Suppressor macrophage treated with lipopolysaccharide for 1 hour (primary cell): ENCODE results near the gene GBE1.

ENCODE experiments used
- DNase-seq, 3 donors: peaks; one replicate each; pipeline ENCODE4 v3.0.0-alpha.2; 2020 to 2022

Gene GBE1

DNA sequence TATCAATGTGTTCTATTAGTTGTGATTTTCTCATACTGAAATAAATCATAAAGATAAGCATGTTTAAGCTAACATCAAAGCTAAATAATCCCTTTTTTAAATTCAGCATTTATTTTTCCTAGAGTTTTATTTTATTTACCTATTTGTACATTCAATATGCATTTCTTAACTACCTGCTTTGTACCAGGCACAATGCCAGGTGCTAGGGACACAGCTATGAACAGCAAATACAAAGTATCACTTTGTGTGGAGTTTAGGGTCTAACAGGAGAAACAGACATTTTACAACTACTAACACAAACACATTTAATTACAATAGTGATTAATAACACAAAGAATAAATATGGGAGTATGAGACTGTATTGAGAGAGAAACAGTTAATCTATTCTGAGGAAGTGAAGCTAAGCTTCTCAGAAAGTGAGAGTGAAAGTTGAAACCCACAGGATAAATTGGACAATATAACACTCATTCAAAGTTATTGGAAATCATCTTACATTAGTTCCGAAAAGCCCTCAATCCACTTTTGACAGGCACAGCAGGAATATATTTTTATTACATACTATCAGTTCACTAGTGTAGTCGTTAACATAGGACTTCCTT, 159.6 kb downstream of the GBE1 start:
- DNase-seq, result peak in 1 of 3 donors; percentile 3

- no peak for DNase-seq
These were observed 169.3 kb downstream of the GBE1 start for GRCh38 chr3:81592101-81592500.

- no peak for DNase-seq
These were observed 175.5 kb downstream of the GBE1 start for GRCh38 chr3:81585937-81586336.

DNA sequence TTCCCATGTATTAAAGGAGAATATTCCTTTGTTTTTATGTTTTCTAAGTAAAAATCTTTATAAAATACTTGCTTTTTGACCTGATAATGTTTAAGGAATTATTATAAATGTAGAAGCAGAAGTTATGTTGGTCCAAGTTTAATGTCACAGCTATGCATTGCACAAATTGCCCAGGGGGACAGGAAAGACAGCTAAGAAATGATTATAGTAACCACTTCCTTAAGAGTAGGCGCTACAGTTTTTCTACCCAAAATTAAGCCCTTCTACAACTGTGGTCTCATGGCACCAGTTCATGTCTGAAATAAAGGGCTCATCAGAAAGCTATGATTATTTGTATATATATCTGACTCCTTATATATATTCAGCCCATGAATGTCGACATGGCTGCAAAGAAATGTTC, 176.4 kb downstream of the GBE1 start:
- peak in 1 of 3 donors; percentile 10 for DNase-seq

DNA sequence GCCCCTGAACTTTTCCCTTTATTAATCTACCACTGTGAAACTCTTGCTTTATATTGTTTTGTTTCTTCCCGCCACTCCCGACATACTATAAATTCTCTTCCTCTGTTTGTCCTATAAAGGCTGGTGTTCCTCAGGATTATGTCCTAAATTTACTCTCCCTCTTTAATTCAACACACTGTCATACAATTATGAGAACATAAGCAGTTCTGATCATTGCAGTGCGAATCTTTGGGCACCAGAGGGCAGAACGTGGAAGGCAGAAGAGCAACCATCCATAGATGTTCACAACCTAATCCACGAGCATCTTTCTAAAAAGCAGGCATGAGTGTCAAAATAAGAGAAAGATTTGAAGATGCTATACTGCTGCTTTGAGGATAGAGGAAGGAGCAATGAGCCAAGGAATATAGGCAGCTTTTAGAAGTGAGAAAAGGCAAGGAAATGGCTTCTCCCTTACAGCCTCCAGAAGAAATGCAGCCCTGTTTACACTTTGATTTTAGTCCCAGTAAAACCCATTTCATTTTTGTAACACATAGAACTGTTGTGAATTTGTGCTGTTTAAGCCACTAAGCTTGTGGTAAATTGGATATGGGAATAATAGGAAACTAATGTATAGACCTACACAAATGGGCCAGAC, 179.4 kb downstream of the GBE1 start:
- DNase-seq, result peak; percentile 22 to 44 (median 35)

DNA sequence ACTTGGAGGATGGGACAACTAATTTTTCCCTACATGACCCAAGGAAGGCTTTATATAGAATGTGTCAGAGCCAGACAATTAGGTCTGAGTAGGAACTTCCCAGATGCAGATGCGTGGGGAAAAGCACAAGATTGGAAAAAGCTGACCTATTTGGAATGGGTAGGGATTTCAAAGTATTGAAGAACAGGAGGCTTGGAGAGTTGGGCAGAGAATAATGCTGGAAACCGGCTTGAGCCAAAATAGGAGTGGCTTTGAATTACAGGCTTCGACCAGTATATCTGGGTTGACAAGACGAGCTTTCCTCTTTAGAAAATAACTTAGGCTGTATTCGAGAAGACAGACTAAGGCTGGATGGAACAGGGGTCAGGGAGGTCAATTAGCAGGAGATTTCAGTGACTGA, 181.1 kb downstream of the GBE1 start:
- DNase-seq, result no peak

DNA sequence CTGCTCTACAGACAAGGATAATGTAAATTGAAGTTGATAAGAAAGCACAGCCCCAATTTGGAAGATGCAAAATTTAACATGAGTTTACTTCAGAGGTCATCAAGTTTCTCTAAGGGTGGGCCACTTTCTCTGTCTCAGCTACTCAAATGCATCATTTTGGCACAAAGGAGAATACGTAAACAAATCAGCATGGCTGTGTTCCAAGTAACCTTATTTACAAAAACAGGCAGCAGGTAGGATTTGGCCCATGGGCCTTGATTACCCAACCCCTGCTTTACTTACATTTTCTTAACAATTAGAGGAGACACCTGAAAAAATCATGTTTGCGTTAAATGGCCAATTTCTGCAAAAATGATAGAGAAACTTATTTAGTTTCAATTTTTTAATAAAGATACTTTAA, 181.7 kb downstream of the GBE1 start:
- DNase-seq, result peak in 1 of 3 donors; percentile 6

- DNase-seq, result no peak
These were observed 189.2 kb downstream of the GBE1 start for GRCh38 chr3:81572201-81572756.

- DNase-seq, result peak in 1 of 3 donors; percentile 14
These were observed 193.1 kb downstream of the GBE1 start for GRCh38 chr3:81568378-81568777.

GRCh38 chr3:81565041-81565440, 196.4 kb downstream of the GBE1 start:
- DNase-seq, result peak in 1 of 3 donors; percentile 12

- DNase-seq, result no peak
These were observed 203.3 kb downstream of the GBE1 start for GRCh38 chr3:81558106-81558505.

GRCh38 chr3:81554801-81555200, 206.6 kb downstream of the GBE1 start:
- DNase-seq, result no peak

GRCh38 chr3:81554388-81554787, 207.1 kb downstream of the GBE1 start:
- DNase-seq, result no peak

DNA sequence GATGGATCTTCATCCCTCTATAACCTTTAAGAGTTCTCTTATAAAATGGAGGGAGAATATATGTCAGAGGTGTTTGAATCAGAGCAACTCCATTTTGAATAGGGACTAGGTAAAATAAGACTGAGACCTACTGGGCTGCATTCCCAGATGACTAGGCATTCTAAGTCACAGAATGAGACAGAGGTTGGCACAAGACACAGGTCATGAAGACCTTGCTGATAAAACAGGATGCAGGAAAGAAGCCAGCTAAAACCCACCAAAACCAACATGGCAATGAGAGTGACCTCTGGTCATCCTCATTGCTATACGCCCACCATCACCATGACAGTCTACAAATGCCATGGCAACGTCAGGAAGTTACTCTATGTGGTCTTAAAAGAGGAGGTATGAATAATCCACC, 211.0 kb downstream of the GBE1 start:
- DNase-seq, result no peak

GRCh38 chr3:81549831-81550230, 211.6 kb downstream of the GBE1 start:
- no peak for DNase-seq

DNA sequence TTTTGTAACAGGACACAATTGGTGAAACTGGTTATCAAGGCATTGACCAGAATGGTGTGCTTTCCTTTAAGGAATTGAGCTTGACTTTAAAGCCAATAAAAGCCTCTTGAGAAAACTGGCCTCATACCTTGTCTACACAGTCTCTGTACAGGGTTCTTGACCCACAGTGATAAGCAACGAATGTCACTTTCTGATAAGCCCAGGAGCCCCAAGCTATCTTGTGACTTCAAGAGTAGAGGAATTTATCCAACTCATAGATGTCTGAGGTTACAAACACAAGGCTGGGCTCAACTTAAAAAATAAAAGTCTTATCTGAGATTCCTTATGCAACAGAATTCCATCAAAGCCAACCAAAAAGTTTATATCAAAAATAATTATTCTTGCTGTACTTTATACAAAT, 212.1 kb downstream of the GBE1 start:
- DNase-seq, result no peak

- peak in 2 of 3 donors; percentile 7 to 13 for DNase-seq
These were observed 215.9 kb downstream of the GBE1 start for GRCh38 chr3:81545572-81545971.

- DNase-seq, result peak in 1 of 3 donors; percentile 4
These were observed 217.1 kb downstream of the GBE1 start for GRCh38 chr3:81544385-81544784.

- no peak for DNase-seq
These were observed 220.7 kb downstream of the GBE1 start for GRCh38 chr3:81540787-81541186.

- no peak for DNase-seq
These were observed 229.6 kb downstream of the GBE1 start for GRCh38 chr3:81531846-81532245.

DNA sequence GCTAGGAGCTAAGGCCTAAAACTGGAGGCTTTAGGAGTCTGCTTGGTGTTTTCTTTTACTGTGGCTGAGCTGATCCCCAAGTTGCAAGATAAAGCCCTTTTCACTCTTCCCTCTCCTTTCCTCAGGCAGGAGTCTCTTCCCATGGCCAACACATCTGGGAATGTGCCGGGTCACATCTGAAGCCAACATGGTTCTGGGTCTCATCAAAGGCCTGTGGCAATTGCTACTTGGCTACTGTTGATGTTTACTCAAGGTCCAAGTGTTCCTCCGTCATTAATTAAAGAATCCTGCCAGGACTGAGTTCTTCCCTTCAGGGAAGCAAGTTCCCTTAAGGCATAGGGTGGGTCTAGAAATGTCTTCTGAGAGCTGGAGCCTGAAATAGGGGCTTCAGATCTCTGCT, 230.2 kb downstream of the GBE1 start:
- DNase-seq, result no peak

DNA sequence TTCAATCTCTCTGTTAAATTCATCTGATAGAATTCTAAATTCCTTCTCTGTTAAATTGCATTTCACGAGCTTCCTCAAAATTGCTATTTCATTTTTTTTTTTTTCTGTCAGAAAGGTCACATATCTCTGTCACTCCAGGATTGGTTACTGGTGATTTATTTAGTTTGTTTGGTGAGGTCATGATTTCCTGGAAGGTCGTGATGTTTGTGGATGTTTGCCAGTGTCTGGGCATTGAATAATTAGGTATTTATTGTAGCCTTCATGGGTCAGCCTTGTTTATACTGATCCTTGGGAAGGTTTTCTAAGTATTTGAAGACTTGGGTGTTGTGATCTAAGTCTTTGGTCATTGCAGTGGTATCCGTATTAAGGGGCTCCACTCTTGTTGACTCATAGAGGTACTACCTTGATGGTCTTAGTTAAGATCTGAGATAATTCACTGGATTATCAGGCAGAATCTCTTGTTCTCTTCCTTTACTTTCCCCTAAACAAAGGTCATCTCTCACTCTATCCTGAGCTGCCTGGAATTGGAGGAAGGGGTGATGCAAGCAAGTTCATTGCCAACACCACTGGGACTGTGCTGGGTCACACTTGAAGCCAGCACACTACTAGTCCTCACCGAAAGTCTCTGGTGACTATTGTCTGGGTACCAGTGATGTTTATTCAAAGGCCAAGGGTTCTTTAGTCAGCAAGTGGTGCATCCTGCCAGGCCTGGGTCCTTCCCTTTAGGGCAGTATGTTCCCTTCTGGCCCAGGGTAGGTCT, 231.1 kb downstream of the GBE1 start:
- no peak for DNase-seq

DNA sequence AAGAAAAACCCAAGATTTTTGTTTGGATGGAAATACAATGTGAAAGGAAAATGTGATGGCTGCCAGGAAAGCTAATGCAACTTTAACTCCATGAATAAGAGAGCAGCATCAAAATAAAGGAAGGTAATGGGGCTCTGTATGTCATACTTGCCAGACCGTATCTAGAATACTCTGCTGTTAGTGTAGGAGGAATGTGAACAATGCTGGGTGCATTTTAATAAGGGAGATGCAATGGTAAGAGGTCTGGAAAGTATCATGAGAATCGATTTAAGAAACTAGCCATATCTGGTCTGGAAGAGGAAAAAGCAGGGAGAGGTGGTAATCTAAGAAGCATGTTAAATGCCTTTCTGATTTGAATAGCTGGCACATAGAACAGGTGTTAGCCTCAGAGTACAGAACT, 239.6 kb downstream of the GBE1 start:
- no peak for DNase-seq

DNA sequence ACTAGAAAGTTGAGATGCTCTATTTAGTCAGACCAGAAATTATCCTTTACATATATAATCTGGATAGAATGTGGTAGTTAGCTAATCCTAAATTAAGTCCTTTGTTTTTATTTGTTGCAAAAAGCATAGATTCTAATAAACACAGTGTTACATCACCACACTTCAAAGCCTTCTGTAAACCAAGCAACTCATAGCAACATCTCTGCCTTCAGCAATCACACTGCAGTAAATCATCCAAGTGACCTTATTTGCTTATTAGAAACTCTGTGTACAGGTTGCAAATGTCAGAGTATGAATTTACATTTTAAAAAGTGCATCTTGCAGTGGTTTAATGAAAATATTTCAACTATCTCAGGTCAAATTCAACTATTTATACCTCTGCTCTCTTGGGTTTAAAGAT, 242.5 kb downstream of the GBE1 start:
- no peak for DNase-seq
